Common myeloid progenitor, CD34-positive (primary cell): ENCODE data around the gene RPS14. TPM values are rescaled to one million over a fixed set of nuclear protein-coding genes. Genes with fewer than 3 reads are reported as not detected.

ENCODE experiments used
- CTCF ChIA-PET: fragments of 350-600 bp; sonication (Branson Sonifier 250); formaldehyde crosslinking; loops from one replicate; lab custom pipeline; 2021; ENCODE audit warnings: antibody characterized with exemption; lab: Charles Lee
- POLR2A ChIA-PET: fragments of 350-600 bp; sonication (Branson Sonifier 250); formaldehyde crosslinking; loops from one replicate; lab custom pipeline; 2021; ENCODE audit warnings: antibody characterized with exemption; lab: Charles Lee
- DNase-seq, 3 donors: peaks; one replicate each; pipeline versions ENCODE4 v3.0.0 to v3.0.0-alpha.2; 2013
- H3K27ac ChIP-seq, 2 experiments: 1 replicate in 1 of 2; 2 replicates in 1 of 2; pipeline ENCODE4 v1.7.0; 2013; ENCODE audit warnings: inconsistent platforms in 2 of 2, low read length in 2 of 2, mild to moderate bottlenecking in 2 of 2, low read depth in 1 of 2, moderate library complexity in 1 of 2; ENCODE audit not compliant: severe bottlenecking in 2 of 2, insufficient read depth in 1 of 2, poor library complexity in 1 of 2
- H3K27me3 ChIP-seq, 5 experiments: replicated peaks in 2 of 5; 1 replicate in 3 of 5; 2 replicates in 2 of 5; pipeline versions ENCODE4 v1.6.1 to v1.7.0; 2013; ENCODE audit warnings: low read length in 4 of 5, mild to moderate bottlenecking in 2 of 5, moderate library complexity in 2 of 5, inconsistent platforms in 1 of 5; ENCODE audit not compliant: insufficient read depth in 5 of 5, control insufficient read depth in 4 of 5
- H3K36me3 ChIP-seq, 4 experiments: 1 replicate in 2 of 4; 2 replicates in 2 of 4; pipeline versions ENCODE4 v1.6.1 to v1.7.0; 2013; ENCODE audit warnings: low read length in 3 of 4, control low read depth in 1 of 4, mild to moderate bottlenecking in 1 of 4; ENCODE audit not compliant: control insufficient read depth in 4 of 4, insufficient read depth in 4 of 4
- H3K4me1 ChIP-seq, 4 experiments: 1 replicate in 3 of 4; 2 replicates in 1 of 4; pipeline versions ENCODE4 v1.6.1 to v1.7.1; 2013; ENCODE audit warnings: low read length in 3 of 4, mild to moderate bottlenecking in 3 of 4, control low read depth in 1 of 4, inconsistent platforms in 1 of 4, moderate library complexity in 1 of 4; ENCODE audit not compliant: control insufficient read depth in 4 of 4, insufficient read depth in 4 of 4; ENCODE audit errors: control extremely low read depth in 1 of 4
- H3K4me3 ChIP-seq, 7 experiments: 1 replicate in 4 of 7; 2 replicates in 3 of 7; pipeline versions ENCODE4 v1.5.1 to v1.7.0; 2013; ENCODE audit warnings: mild to moderate bottlenecking in 7 of 7, low read length in 6 of 7, moderate library complexity in 6 of 7, inconsistent platforms in 2 of 7, low read depth in 2 of 7, control low read depth in 1 of 7; ENCODE audit not compliant: insufficient read depth in 4 of 7, control insufficient read depth in 1 of 7; ENCODE audit errors: extremely low read depth in 1 of 7
- H3K9me3 ChIP-seq, 5 experiments: 1 replicate in 4 of 5; 2 replicates in 1 of 5; pipeline versions ENCODE4 v1.6.1 to v1.7.1; 2013; ENCODE audit warnings: low read length in 4 of 5, mild to moderate bottlenecking in 2 of 5, inconsistent platforms in 1 of 5, low read depth in 1 of 5, moderate library complexity in 1 of 5; ENCODE audit not compliant: control insufficient read depth in 4 of 5, insufficient read depth in 2 of 5; ENCODE audit errors: control extremely low read depth in 1 of 5
- WGBS: methylation state at CpG from one replicate; pipeline ENCODE4 v1.1.5; 2013; ENCODE audit not compliant: insufficient coverage; 5-methylcytosine and 5-hydroxymethylcytosine counted together
- polyA plus RNA-seq: library from polyadenylated mRNA; unstranded; fragments of 120-200 nt; gene quantifications from one replicate; pipeline ENCODE4 v1.2.1, GENCODE V29; 2013

RPS14 gene
- polyA plus RNA-seq: 5,003 TPM

DNA sequence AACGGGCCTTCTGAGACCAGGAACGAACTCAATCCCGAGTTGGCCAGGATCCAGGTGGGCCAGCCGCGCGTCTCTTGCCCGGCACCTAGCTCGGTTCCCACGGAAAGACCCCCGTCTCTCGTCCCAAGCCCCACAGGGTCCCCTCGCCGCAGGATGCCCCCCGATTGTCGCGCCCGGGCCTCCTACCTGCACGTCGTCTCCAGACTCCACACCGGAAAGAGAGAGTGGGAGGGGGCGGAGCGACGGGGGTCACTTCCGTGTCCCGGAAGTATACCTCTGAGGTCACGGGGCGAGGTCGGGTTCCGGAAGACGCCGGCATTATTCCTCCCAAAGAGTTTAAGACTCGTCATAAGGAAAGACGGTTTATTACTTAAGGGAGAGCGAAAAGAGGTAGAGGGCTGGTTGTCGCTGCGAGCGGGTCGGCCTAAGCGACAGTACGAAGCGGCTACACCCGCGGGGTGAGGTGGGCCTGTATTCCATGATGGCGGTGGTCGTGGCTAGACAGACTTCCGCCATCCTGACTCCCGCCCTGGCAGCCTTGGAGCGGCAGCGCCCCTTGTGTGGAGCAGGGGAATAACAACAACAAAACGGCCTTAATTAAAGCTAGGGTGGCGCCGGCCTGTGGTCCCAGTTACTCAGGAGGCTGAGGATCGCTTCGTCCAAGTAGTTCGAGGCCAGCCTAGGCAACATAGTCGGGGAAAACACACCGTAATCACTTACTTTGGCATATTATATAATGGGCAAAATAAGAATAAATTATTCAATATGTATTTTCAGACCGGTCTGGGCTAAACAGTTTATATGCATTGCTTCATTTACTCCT is at the start of gene RPS14:
Gene RPS14, minus strand, starts transcription at position 223 of the 823 bp plus-strand sequence. CDS start 2,006 bp downstream, outside the sequence.
- ChIA-PET POLR2A (interaction anchor here (0.6 to 1.6 kb wide), 4 partner anchors 37 to 189 kb away, joined by 3 to 12 read pairs (median 4); partner anchors contain the start of gene CD74), CTCF (interaction anchor here (0.6 to 3.7 kb wide), 13 partner anchors 9 to 334 kb away, joined by 3 to 10 read pairs (median 4); partner anchors contain the start of gene CD74)
- H3K36me3 ChIP-seq: peaks cover 9 to 42% (median 34%) of the 10 kb centered on the region in 4 experiments
- DNase-seq: peak; percentile 96 to 98 (median 98)
- peaks cover 6 to 47% (median 44%) of the 10 kb centered on the region in 4 experiments for H3K4me1 ChIP-seq
- 3% methylated on average over 48 of the region's 58 CpGs for WGBS
- H3K27ac ChIP-seq: peak within 1 kb of the TSS; percentile 99 to 100
- no peaks in the 10 kb centered on the region for H3K27me3 ChIP-seq
- no peaks in the 10 kb centered on the region for H3K9me3 ChIP-seq
- peak within 1 kb of the TSS; percentile 85 to 98 (median 95) for H3K4me3 ChIP-seq

- DNase-seq: no peak
- Histone ChIP-seq H3K27me3 (no peaks in the 10 kb centered on the region), H3K4me1 (peaks cover 0 to 7% (median 2%) of the 10 kb centered on the region in 4 experiments), H3K4me3 (no peak overlapping the region), H3K27ac (no peak overlapping the region), H3K9me3 (no peaks in the 10 kb centered on the region), H3K36me3 (peaks cover 0 to 27% (median 4%) of the 10 kb centered on the region in 4 experiments)
- CTCF ChIA-PET: interaction anchor here (0.9 to 4.6 kb wide), 6 partner anchors 8 to 39 kb away, joined by 3 to 15 read pairs (median 5); no protein-coding TSS in a partner anchor
- POLR2A ChIA-PET: no interaction called here
Observed at GRCh38 chr5:150498971-150499370, 49.4 kb upstream of the RPS14 start.

GRCh38 chr5:150498501-150498900 is 49.0 kb upstream of the RPS14 start:
- ChIA-PET POLR2A (interaction anchor here (0.7 kb wide), 1 partner anchor 11 kb away, joined by 4 read pairs; no protein-coding TSS in a partner anchor), CTCF (interaction anchor here (1.0 to 4.6 kb wide), 6 partner anchors 9 to 38 kb away, joined by 3 to 15 read pairs (median 5); no protein-coding TSS in a partner anchor)
- H3K4me3 ChIP-seq: no peak overlapping the region
- no peaks in the 10 kb centered on the region for H3K9me3 ChIP-seq
- no peaks in the 10 kb centered on the region for H3K27me3 ChIP-seq
- no peak for DNase-seq
- WGBS: 95% methylated on average over 6 of the region's 6 CpGs
- H3K4me1 ChIP-seq: peaks cover 0 to 7% (median 2%) of the 10 kb centered on the region in 4 experiments
- peaks cover 0 to 27% (median 4%) of the 10 kb centered on the region in 4 experiments for H3K36me3 ChIP-seq
- H3K27ac ChIP-seq: no peak overlapping the region

GRCh38 chr5:150497989-150498317 is 48.4 kb upstream of the RPS14 start:
- 100% methylated on average over 3 of the region's 5 CpGs for WGBS
- no peaks in the 10 kb centered on the region for H3K27me3 ChIP-seq
- no peak overlapping the region for H3K4me3 ChIP-seq
- peaks cover 0 to 29% (median 4%) of the 10 kb centered on the region in 4 experiments for H3K36me3 ChIP-seq
- H3K27ac ChIP-seq: no peak overlapping the region
- ChIA-PET POLR2A (interaction anchor here (0.7 kb wide), 1 partner anchor 11 kb away, joined by 4 read pairs; no protein-coding TSS in a partner anchor), CTCF (interaction anchor here (1.0 to 4.6 kb wide), 7 partner anchors 8 to 38 kb away, joined by 3 to 15 read pairs (median 5); no protein-coding TSS in a partner anchor)
- no peaks in the 10 kb centered on the region for H3K9me3 ChIP-seq
- DNase-seq: no peak
- H3K4me1 ChIP-seq: peaks cover 0 to 7% (median 2%) of the 10 kb centered on the region in 4 experiments

- H3K27ac ChIP-seq: no peak overlapping the region
- WGBS: 92% methylated on average over 12 of the region's 14 CpGs
- H3K9me3 ChIP-seq: no peaks in the 10 kb centered on the region
- DNase-seq: no peak
- H3K36me3 ChIP-seq: peaks cover 0 to 33% (median 5%) of the 10 kb centered on the region in 4 experiments
- ChIA-PET POLR2A (no interaction called here), CTCF (interaction anchor here (0.8 to 4.6 kb wide), 10 partner anchors 8 to 38 kb away, joined by 3 to 15 read pairs (median 3); partner anchors contain the start of gene NDST1)
- peaks cover 0 to 7% (median 2%) of the 10 kb centered on the region in 4 experiments for H3K4me1 ChIP-seq
- no peak overlapping the region for H3K4me3 ChIP-seq
- no peaks in the 10 kb centered on the region for H3K27me3 ChIP-seq
Observed at GRCh38 chr5:150497274-150497988, 47.9 kb upstream of the RPS14 start.

DNA sequence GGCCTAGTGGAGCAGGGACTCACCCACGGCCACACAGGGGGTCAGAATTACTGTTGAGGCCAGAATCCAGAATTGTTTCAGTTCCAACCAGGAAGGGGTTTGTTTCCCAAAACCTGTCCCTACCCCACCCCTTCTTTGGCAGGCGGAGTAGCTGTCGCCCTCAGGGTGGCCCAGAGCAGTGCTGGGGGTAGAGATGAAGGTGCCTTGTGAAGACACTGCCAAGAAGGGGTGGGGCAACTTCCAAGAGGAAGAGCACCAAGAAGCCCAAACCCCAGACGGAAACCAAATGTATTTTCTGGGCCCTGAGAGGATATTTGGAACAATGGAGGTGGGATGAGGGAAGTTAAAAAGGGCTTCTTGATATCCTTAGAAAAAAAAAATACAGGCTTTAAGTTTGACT is 47.0 kb upstream of the RPS14 start:
- Histone ChIP-seq H3K36me3 (peaks cover 0 to 39% (median 5%) of the 10 kb centered on the region in 4 experiments), H3K4me3 (no peak overlapping the region), H3K4me1 (peaks cover 0 to 3% (median under 1%) of the 10 kb centered on the region in 4 experiments), H3K27ac (no peak overlapping the region), H3K27me3 (no peaks in the 10 kb centered on the region), H3K9me3 (no peaks in the 10 kb centered on the region)
- no peak for DNase-seq
- ChIA-PET POLR2A (no interaction called here), CTCF (interaction anchor here (0.8 to 4.6 kb wide), 7 partner anchors 9 to 37 kb away, joined by 3 to 15 read pairs (median 3); partner anchors contain the start of gene NDST1)
- WGBS: 88% methylated on average over 3 of the region's 4 CpGs
